Heart left ventricle (tissue), 16 donors: ENCODE measurements around the gene GATAD2A. TPM values are rescaled to one million over a fixed set of nuclear protein-coding genes. Genes with fewer than 3 reads are reported as not detected.
A peak's percentile ranks its signal among the peaks of the same experiment; 100 is the strongest.

Experiments used
- ATAC-seq, 4 donors: fragments of 200-7000 bp; cut with Tn5 transposase; one replicate each; pipeline ENCODE4 v1.9.1; 2020 to 2022; ENCODE audit warnings: moderate library complexity in 4 of 4, mild to moderate bottlenecking in 3 of 4, moderate number of reproducible peaks in 1 of 4
- DNase-seq, 5 donors: peaks; one replicate each; pipeline ENCODE4 v3.0.0-alpha.2; 2020
- H3K27ac ChIP-seq, 12 donors: fragments of 200-600 bp; sonication (generic) in 4 of 12; one replicate each; pipeline versions ENCODE4 v1.5.0 to v1.8.0; 2016 to 2022; ENCODE audit warnings: mild to moderate bottlenecking in 2 of 12
- H3K27me3 ChIP-seq, 9 donors: fragments of 200-600 bp; sonication (generic) in 2 of 9; one replicate each; pipeline versions ENCODE4 v1.5.1 to v1.8.0; 2016 to 2022; ENCODE audit warnings: mild to moderate bottlenecking in 3 of 9
- H3K36me3 ChIP-seq, 9 donors: fragments of 200-600 bp; sonication (generic) in 2 of 9; one replicate each; pipeline versions ENCODE4 v1.5.0 to v1.8.0; 2018 to 2022; ENCODE audit warnings: mild to moderate bottlenecking in 2 of 9
- H3K4me1 ChIP-seq, 12 donors: fragments of 200-600 bp; sonication (generic) in 4 of 12; one replicate each; pipeline versions ENCODE4 v1.5.0 to v1.8.0; 2016 to 2022; ENCODE audit warnings: mild to moderate bottlenecking in 3 of 12
- H3K4me3 ChIP-seq, 12 donors: fragments of 200-600 bp; sonication (generic) in 4 of 12; one replicate each; pipeline versions ENCODE4 v1.5.0 to v1.8.0; 2017 to 2022; ENCODE audit warnings: mild to moderate bottlenecking in 9 of 12, moderate library complexity in 4 of 12
- H3K9me3 ChIP-seq, 12 donors: fragments of 200-600 bp; sonication (generic) in 4 of 12; one replicate each; pipeline versions ENCODE4 v1.5.0 to v1.8.0; 2016 to 2022; ENCODE audit warnings: mild to moderate bottlenecking in 1 of 12
- CTCF ChIP-seq, 12 donors: fragments of 200-600 bp; sonication (generic) in 4 of 12; IDR thresholded peaks; one replicate each; pipeline versions ENCODE4 v1.5.0 to v1.8.0; 2018 to 2022; ENCODE audit warnings: antibody characterized with exemption in 12 of 12, mild to moderate bottlenecking in 5 of 12
- POLR2A ChIP-seq, 2 donors: fragments of 450-650 bp; IDR thresholded peaks; one replicate each; pipeline ENCODE4 v1.6.1; 2017; ENCODE audit warnings: antibody characterized with exemption in 2 of 2, mild to moderate bottlenecking in 2 of 2, moderate library complexity in 2 of 2
- WGBS, 4 donors: extraction: QIAGEN DNeasy Blood & Tissue Kit in 2 of 4; methylation state at CpG; one replicate each; pipeline versions ENCODE4 v1.1.5 to v1.1.7; 2013 to 2018; 5-methylcytosine and 5-hydroxymethylcytosine counted together
- intact Hi-C, 10 donors: fragments of 100-400 bp; cut with DNase I; formaldehyde crosslinking; loops; one replicate each; pipeline versions ENCODE4 v1.11.1 to v1.14.2; 2022
- polyA plus RNA-seq, 2 donors: library from polyadenylated mRNA; stranded (reverse); fragments of 200-250 nt; gene quantifications; one replicate each; pipeline ENCODE4 v1.2.3, GENCODE V29; 2013
- total RNA-seq, 9 donors: library from RNA; depleted of rRNA in 2 of 9; stranded (reverse); fragments of >200 nt in 2 of 9; fragmentation: NEBNext Ultra II Directional in 3 of 9; extraction: Animal tissue kit (Norgen Biotek cat#: 25700) in 3 of 9; gene quantifications; one replicate each; pipeline versions ENCODE4 v1.1.0 to v1.2.4, GENCODE V29; 2016 to 2023
- donor health status: ischemic (EF 13 %, LVEDD 7.1; RV severe dilation, severe dysfunction).
- donor health status: healthy with polysubstance abuse.
- donor health status: DM: no; HTN: yes; CAD: no.
- donor health status: DM: no; HTN: no; CAD: no.
- donor health status: ischemic (EF 25% LVEDD 6.9; RV normal size, moderate dysfunction).
- donor health status: ischemic (EF 25% LVEDD 5.7; RV mildly dilated, moderate dysfunction).
- donor health status: healthy.
- donor health status: DM: yes; HTN: yes; CAD: no.
- donor health status: ischemic (EF 35%, LVEDD 5.7; RV mildly dilated, moderate dysfunction).
- donor health status: nonischemic (EF 11% LVEDD 7.7; RV severe dilation, severe dysfunction).
- donor health status: DM: yes; HTN: yes; CAD: no.
- donor health status: PGD.
- donor health status: ischemic (EF 29% LVEDD 5.4; RV normal size, mild dysfunction).
- donor health status: nonischemic (EF 23%, LVEDD 6.1; RV moderate dilation, normal function).

Gene GATAD2A
- total and polyA plus RNA-seq, 11 donors = 7.5 to 49.5 (median 30.5) TPM

GRCh38 chr19:19534556-19535265, 129.2 kb downstream of the GATAD2A start:
- H3K27ac ChIP-seq = no peak overlapping the region

DNA sequence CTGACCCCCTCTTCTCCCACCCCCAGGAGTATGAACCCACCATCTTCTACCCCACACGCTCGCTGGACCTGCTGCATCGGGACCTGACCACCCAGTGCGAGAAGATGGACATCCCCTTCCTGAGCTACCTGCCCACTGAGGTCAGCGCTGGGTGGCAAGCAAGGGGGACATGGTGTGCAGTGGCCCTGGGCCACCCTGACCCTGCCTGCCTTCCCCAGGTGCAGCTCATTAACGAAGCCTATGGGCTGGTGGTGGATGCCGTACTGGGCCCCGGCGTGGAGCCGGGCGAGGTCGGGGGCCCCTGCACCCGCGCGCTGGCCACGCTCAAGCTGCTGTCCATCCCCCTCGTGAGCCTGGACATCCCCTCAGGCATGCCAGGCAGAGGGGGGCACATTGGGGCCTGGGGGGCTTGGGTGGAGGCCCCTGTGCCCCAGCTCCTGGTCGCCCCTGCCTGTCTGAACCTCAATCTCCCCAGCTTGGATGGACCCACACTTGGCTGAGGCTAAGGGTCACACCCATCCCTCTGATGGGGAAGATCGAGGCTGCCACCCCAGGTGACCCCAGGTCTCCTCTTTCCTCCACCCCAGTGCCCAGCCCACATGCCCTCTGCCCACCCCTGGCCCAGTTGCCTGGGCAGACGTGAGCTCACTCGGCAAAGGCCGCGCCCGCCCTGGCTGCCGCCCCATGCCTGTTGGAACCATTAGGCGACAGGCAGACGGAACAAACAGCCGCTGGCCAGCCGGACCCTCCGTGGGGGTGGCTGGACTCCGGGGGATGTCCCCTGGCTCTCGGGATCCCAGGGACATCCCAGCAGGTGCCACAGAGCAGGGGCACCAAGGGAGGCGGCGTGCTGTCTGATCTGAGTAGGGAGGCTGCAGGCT, 130.1 kb downstream of the GATAD2A start:
- peaks cover 4 to 32% (median 16%) of the 10 kb centered on the region in 12 donors for H3K4me1 ChIP-seq
- H3K9me3 ChIP-seq = no peaks in the 10 kb centered on the region
- no peak for ATAC-seq
- intact Hi-C loops = loop anchor here in 6 of 10 donors (2.0 to 10.0 kb wide), 4 partner anchors 107 to 739 kb away; partner anchors contain the start of gene GMIP (in 1 of the 6)
- DNase-seq = no peak
- no peak overlapping the region for H3K4me3 ChIP-seq
- WGBS, 4 donors = 87 to 94% (median 90%) methylated on average over 22 to 34 of the region's 34 CpGs
- H3K27me3 ChIP-seq = peaks cover 2 to 32% (median 18%) of the 10 kb centered on the region in 9 donors
- H3K27ac ChIP-seq = no peak overlapping the region
- peaks cover 0 to 5% (median 0%) of the 10 kb centered on the region in 9 donors for H3K36me3 ChIP-seq
- TF ChIP-seq POLR2A (IDR thresholded peaks at IDR 0.05) (no peak), CTCF (IDR thresholded peaks at IDR 0.05) (no peak)

More at GRCh38 chr19:19534556-19535265, 129.2 kb downstream of the GATAD2A start:
- Histone ChIP-seq H3K4me1 (peaks cover 4 to 26% (median 14%) of the 10 kb centered on the region in 12 donors), H3K4me3 (no peak overlapping the region), H3K36me3 (peaks cover 0 to 5% (median 0%) of the 10 kb centered on the region in 9 donors), H3K27me3 (peaks cover 0 to 27% (median 13%) of the 10 kb centered on the region in 9 donors), H3K9me3 (no peaks in the 10 kb centered on the region)
- intact Hi-C loops = loop anchor here in 9 of 10 donors (2.0 to 10.0 kb wide), 8 partner anchors 108 to 740 kb away; partner anchors contain the start of gene GMIP (in 4 of the 9)
- no peak for TF ChIP-seq CTCF (IDR thresholded peaks at IDR 0.05)
- TF ChIP-seq POLR2A (IDR thresholded peaks at IDR 0.05) = no peak
- DNase-seq = no peak
- WGBS, 4 donors = 83 to 91% (median 88%) methylated on average over 21 to 27 of the region's 27 CpGs
- ATAC-seq = no peak

GRCh38 chr19:19537075-19538048, 131.9 kb downstream of the GATAD2A start:
- H3K4me3 ChIP-seq = peak overlapping the region in 6 of 12 donors; percentile 25 to 52 (median 42)
- TF ChIP-seq POLR2A (IDR thresholded peaks at IDR 0.05) (no peak), CTCF (IDR thresholded peaks at IDR 0.05) (no peak)
- no peak for DNase-seq
- peaks cover 4 to 36% (median 16%) of the 10 kb centered on the region in 12 donors for H3K4me1 ChIP-seq
- intact Hi-C loops = loop anchor here in 5 of 10 donors (10.0 kb wide), 3 partner anchors 397 to 737 kb away; no protein-coding TSS in a partner anchor
- 41 to 64% (median 43%) methylated on average over 30 to 59 of the region's 59 CpGs for WGBS, 4 donors
- no peak for ATAC-seq
- no peak overlapping the region for H3K27ac ChIP-seq
- H3K27me3 ChIP-seq = peaks cover 12 to 47% (median 23%) of the 10 kb centered on the region in 9 donors
- H3K36me3 ChIP-seq = peaks cover 0 to 5% (median 0%) of the 10 kb centered on the region in 9 donors
- no peaks in the 10 kb centered on the region for H3K9me3 ChIP-seq
